ENCODE data around the gene SERPINB10.

DNA sequence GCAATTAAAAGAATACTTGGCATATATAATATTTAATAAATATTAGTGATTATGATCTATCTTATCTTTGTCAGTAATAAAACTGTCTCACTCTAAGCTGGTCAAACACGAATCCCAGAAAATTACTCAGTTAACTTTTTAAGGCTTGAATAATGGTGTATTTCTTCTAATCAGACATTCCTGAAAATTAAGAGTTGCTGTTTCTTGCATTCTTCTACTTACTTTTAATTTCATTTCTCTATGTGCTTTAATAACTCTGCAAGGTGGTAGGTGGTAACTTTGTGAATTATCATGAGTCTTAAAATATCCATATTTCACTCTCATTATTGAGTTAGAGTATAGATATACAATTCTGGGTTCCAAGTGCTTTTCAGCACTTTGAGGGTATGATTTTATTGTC lies 3.1 kb upstream of the SERPINB10 start:
- no peak for TF ChIP-seq CTCF (IDR thresholded peaks at IDR 0.05 in 2 of 3, conservative IDR thresholded peaks at IDR 0.05 in 1 of 3; ENCODE audit: insufficient read depth in 2 of 3, low read depth in 1 of 3, low read length in 3 of 3)
- TF ChIP-seq POLR2G (IDR thresholded peaks at IDR 0.05; ENCODE audit: low read depth, low read length): no peak
- TF ChIP-seq ZNF586 (CRISPR knock-in tag; conservative IDR thresholded peaks at IDR 0.05): no peak
- no peak for TF ChIP-seq BCOR (IDR thresholded peaks at IDR 0.05)
- TF ChIP-seq MAZ (CRISPR knock-in tag; conservative IDR thresholded peaks at IDR 0.05 in 1 of 2, IDR thresholded peaks at IDR 0.05 in 1 of 2): no peak
- no peak for TF ChIP-seq MYBL2 (IDR thresholded peaks at IDR 0.05; ENCODE audit: low read depth)
- TF ChIP-seq MYBL2 (CRISPR knock-in tag; IDR thresholded peaks at IDR 0.05; ENCODE audit: borderline replicate concordance): no peak
- no peak for TF ChIP-seq SP1 (CRISPR knock-in tag; IDR thresholded peaks at IDR 0.05)
- TF ChIP-seq FOSL1 (tag; conservative IDR thresholded peaks at IDR 0.05): no peak
- TF ChIP-seq, protein P1, sequence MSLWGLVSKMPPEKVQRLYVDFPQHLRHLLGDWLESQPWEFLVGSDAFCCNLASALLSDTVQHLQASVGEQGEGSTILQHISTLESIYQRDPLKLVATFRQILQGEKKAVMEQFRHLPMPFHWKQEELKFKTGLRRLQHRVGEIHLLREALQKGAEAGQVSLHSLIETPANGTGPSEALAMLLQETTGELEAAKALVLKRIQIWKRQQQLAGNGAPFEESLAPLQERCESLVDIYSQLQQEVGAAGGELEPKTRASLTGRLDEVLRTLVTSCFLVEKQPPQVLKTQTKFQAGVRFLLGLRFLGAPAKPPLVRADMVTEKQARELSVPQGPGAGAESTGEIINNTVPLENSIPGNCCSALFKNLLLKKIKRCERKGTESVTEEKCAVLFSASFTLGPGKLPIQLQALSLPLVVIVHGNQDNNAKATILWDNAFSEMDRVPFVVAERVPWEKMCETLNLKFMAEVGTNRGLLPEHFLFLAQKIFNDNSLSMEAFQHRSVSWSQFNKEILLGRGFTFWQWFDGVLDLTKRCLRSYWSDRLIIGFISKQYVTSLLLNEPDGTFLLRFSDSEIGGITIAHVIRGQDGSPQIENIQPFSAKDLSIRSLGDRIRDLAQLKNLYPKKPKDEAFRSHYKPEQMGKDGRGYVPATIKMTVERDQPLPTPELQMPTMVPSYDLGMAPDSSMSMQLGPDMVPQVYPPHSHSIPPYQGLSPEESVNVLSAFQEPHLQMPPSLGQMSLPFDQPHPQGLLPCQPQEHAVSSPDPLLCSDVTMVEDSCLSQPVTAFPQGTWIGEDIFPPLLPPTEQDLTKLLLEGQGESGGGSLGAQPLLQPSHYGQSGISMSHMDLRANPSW (CRISPR knock-in tag; IDR thresholded peaks at IDR 0.05): no peak
- no peak for TF ChIP-seq CC2D1A (IDR thresholded peaks at IDR 0.05)
